ENCODE results near the gene LCLAT1. TPM values are rescaled to one million over a fixed set of nuclear protein-coding genes. Genes with fewer than 3 reads are reported as not detected.

Gene LCLAT1
- polyA plus RNA-seq, 1 donor (not counting 4 experiments of a cell fraction or from before 2014, with no cell fraction given): 17.1 TPM

GRCh38 chr2:30684026-30684425, 237.0 kb downstream of the LCLAT1 start:
- dilution Hi-C loops (cut with MboI; ENCODE audit: extremely low pct_ligation_motif_present, low sequenced_read_pairs): no loop called here
- Histone ChIP-seq H3K27me3 (ENCODE audit: control insufficient read depth, extremely low read depth, insufficient read depth, low read length) (no peaks in the 10 kb centered on the region), H2AFZ (ENCODE audit: control insufficient read depth, low read length) (no peak overlapping the region), H3K9me3 (ENCODE audit: control insufficient read depth, low read depth, low read length) (no peaks in the 10 kb centered on the region), H3K4me1 (ENCODE audit: control insufficient read depth, extremely low read depth, insufficient read depth, low read length) (no peaks in the 10 kb centered on the region), H4K20me1 (ENCODE audit: control insufficient read depth, extremely low read depth, insufficient read depth, low read length) (no peaks in the 10 kb centered on the region), H3K4me3 (ENCODE audit: control insufficient read depth in 2 of 3, extremely low read depth in 1 of 3, insufficient read depth in 2 of 3, low read depth in 1 of 3, low read length in 3 of 3) (no peak overlapping the region), H3K9me1 (ENCODE audit: control insufficient read depth, extremely low read depth, insufficient read depth, low read length) (no peaks in the 10 kb centered on the region), H3K36me3 (ENCODE audit: control insufficient read depth in 2 of 2, extremely low read depth in 1 of 2, insufficient read depth in 2 of 2, low read length in 2 of 2) (no peaks in the 10 kb centered on the region), H3K9ac (ENCODE audit: control insufficient read depth, extremely low read depth, insufficient read depth, low read length) (no peak overlapping the region), H3K27ac (ENCODE audit: control insufficient read depth, insufficient read depth, low read length) (no peak overlapping the region), H3K79me2 (ENCODE audit: control insufficient read depth, insufficient read depth, low read length) (no peaks in the 10 kb centered on the region), H3K4me2 (ENCODE audit: control insufficient read depth, extremely low read depth, insufficient read depth, low read depth, low read length) (no peak overlapping the region)
- no peak for DNase-seq (ENCODE audit: low read depth, low spot score)
- FAIRE-seq: no peak
- TF ChIP-seq CTCF (optimal IDR thresholded peaks at IDR 0.05 in 1 of 3, IDR thresholded peaks at IDR 0.05 in 1 of 3, conservative IDR thresholded peaks at IDR 0.05 in 1 of 3; ENCODE audit: extremely low read depth in 1 of 3, insufficient read depth in 2 of 3, low read length in 3 of 3): no peak
- no peak for TF ChIP-seq EZH2 (IDR thresholded peaks at IDR 0.05; ENCODE audit: low read length)

- dilution Hi-C loops (cut with MboI; ENCODE audit: extremely low pct_ligation_motif_present, low sequenced_read_pairs): no loop called here
Observed at GRCh38 chr2:30684516-30684915, 237.5 kb downstream of the LCLAT1 start.

More at GRCh38 chr2:30684516-30684915, 237.5 kb downstream of the LCLAT1 start:
- FAIRE-seq (no peak), DNase-seq (ENCODE audit: low read depth, low spot score) (no peak)
- no peak overlapping the region for H3K27ac ChIP-seq (ENCODE audit: control insufficient read depth, insufficient read depth, low read length)
- no peaks in the 10 kb centered on the region for H3K4me1 ChIP-seq (ENCODE audit: control insufficient read depth, extremely low read depth, insufficient read depth, low read length)
- H3K9ac ChIP-seq (ENCODE audit: control insufficient read depth, extremely low read depth, insufficient read depth, low read length): no peak overlapping the region
- TF ChIP-seq EZH2 (IDR thresholded peaks at IDR 0.05; ENCODE audit: low read length): no peak
- no peak for TF ChIP-seq CTCF (optimal IDR thresholded peaks at IDR 0.05 in 1 of 3, IDR thresholded peaks at IDR 0.05 in 1 of 3, conservative IDR thresholded peaks at IDR 0.05 in 1 of 3; ENCODE audit: extremely low read depth in 1 of 3, insufficient read depth in 2 of 3, low read length in 3 of 3)
- no peaks in the 10 kb centered on the region for H3K79me2 ChIP-seq (ENCODE audit: control insufficient read depth, insufficient read depth, low read length)
- H3K9me1 ChIP-seq (ENCODE audit: control insufficient read depth, extremely low read depth, insufficient read depth, low read length): no peaks in the 10 kb centered on the region
- H2AFZ ChIP-seq (ENCODE audit: control insufficient read depth, low read length): no peak overlapping the region
- no peaks in the 10 kb centered on the region for H3K9me3 ChIP-seq (ENCODE audit: control insufficient read depth, low read depth, low read length)
- H3K4me2 ChIP-seq (ENCODE audit: control insufficient read depth, extremely low read depth, insufficient read depth, low read depth, low read length): no peak overlapping the region
- H3K36me3 ChIP-seq (ENCODE audit: control insufficient read depth in 2 of 2, extremely low read depth in 1 of 2, insufficient read depth in 2 of 2, low read length in 2 of 2): no peaks in the 10 kb centered on the region
- H3K4me3 ChIP-seq (ENCODE audit: control insufficient read depth in 2 of 3, extremely low read depth in 1 of 3, insufficient read depth in 2 of 3, low read depth in 1 of 3, low read length in 3 of 3): no peak overlapping the region
- no peaks in the 10 kb centered on the region for H3K27me3 ChIP-seq (ENCODE audit: control insufficient read depth, extremely low read depth, insufficient read depth, low read length)
- H4K20me1 ChIP-seq (ENCODE audit: control insufficient read depth, extremely low read depth, insufficient read depth, low read length): no peaks in the 10 kb centered on the region
